Coronary artery (tissue), 2 donors: ENCODE measurements around the gene THSD7B.

Source experiments
- DNase-seq: peaks from one replicate; pipeline ENCODE4 v3.0.0-alpha.2; 2017; ENCODE audit warnings: low spot score
- H3K27ac ChIP-seq, 2 donors: fragments of 200-600 bp; sonication (generic); one replicate each; pipeline ENCODE4 v1.5.1; 2016 to 2019
- H3K4me3 ChIP-seq: fragments of 200-600 bp; sonication (generic); 2 replicates; pipeline ENCODE4 v1.5.1; 2016; ENCODE audit warnings: mild to moderate bottlenecking, moderate library complexity
- TF ChIP-seq, protein P1 (sequence below): fragments of 200-600 bp; sonication (generic); IDR thresholded peaks from one replicate; pipeline ENCODE4 v1.5.1; 2019; ENCODE audit warnings: antibody characterized with exemption

Gene THSD7B

DNA sequence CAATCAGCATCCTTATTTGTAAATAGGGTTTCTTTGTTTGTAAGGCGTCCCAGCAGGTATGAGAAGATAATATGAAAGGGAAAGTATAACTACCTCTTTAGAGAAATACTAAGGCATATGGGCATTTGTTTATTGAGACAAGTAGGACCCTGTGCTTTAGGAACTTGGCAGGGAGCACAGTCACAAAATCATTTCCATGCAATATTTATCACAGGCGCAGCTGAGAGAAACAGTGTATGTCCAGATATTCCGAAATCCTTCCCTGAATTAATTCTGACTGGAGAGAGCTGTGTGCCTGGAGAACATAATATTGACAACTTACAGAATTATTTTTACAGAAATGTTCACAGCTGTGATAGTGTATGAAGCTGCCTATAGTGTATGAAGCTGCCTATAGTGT lies 416.7 kb downstream of the THSD7B start:
- no peak overlapping the region for H3K4me3 ChIP-seq
- TF ChIP-seq, protein P1, sequence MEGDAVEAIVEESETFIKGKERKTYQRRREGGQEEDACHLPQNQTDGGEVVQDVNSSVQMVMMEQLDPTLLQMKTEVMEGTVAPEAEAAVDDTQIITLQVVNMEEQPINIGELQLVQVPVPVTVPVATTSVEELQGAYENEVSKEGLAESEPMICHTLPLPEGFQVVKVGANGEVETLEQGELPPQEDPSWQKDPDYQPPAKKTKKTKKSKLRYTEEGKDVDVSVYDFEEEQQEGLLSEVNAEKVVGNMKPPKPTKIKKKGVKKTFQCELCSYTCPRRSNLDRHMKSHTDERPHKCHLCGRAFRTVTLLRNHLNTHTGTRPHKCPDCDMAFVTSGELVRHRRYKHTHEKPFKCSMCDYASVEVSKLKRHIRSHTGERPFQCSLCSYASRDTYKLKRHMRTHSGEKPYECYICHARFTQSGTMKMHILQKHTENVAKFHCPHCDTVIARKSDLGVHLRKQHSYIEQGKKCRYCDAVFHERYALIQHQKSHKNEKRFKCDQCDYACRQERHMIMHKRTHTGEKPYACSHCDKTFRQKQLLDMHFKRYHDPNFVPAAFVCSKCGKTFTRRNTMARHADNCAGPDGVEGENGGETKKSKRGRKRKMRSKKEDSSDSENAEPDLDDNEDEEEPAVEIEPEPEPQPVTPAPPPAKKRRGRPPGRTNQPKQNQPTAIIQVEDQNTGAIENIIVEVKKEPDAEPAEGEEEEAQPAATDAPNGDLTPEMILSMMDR, result no peak
- no peak for DNase-seq
- no peak overlapping the region for H3K27ac ChIP-seq

DNA sequence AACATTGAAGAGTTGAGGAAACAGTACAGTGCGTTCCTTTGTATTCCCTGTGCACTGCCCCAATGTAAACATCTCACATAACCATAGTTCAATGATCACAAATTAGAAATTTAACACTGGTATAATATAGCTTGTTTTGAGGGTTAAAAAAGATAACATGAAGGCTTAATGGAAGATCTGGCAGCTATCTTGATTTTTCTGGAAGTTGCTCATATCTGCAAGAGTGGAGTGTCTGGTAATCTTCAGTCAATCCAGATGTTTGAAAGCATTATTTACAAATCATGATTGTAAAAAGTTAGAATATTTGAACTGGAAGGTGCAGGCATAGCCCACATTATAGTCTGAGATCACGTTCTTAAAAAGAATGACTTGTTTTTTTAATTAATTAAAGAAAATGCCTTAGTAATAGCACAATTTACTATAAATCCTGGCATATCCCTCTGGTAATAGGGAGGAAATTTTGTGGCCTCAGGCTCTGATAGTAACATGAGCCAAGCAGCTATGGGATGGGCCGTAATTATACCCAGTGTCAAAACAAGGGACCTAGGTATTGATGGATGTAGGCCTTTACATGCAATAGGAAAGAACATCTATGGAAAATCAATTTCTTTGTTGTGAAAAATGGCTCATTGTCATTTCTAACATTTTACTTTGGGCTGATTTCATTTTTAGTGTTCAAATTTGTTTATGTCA lies 418.0 kb downstream of the THSD7B start:
- DNase-seq, result no peak
- no peak overlapping the region for H3K27ac ChIP-seq
- TF ChIP-seq, protein P1, result no peak
- no peak overlapping the region for H3K4me3 ChIP-seq

- TF ChIP-seq, protein P1, result no peak
- DNase-seq, result no peak
- H3K4me3 ChIP-seq, result no peak overlapping the region
- H3K27ac ChIP-seq, result no peak overlapping the region
These were observed 420.2 kb downstream of the THSD7B start for GRCh38 chr2:137185378-137186078.

GRCh38 chr2:137187216-137187615 lies 421.9 kb downstream of the THSD7B start:
- TF ChIP-seq, protein P1, result no peak
- Histone ChIP-seq H3K4me3 (no peak overlapping the region), H3K27ac (no peak overlapping the region)
- DNase-seq, result no peak

GRCh38 chr2:137190411-137191195 lies 425.3 kb downstream of the THSD7B start:
- DNase-seq, result no peak
- Histone ChIP-seq H3K4me3 (no peak overlapping the region), H3K27ac (no peak overlapping the region)
- TF ChIP-seq, protein P1, result no peak

DNA sequence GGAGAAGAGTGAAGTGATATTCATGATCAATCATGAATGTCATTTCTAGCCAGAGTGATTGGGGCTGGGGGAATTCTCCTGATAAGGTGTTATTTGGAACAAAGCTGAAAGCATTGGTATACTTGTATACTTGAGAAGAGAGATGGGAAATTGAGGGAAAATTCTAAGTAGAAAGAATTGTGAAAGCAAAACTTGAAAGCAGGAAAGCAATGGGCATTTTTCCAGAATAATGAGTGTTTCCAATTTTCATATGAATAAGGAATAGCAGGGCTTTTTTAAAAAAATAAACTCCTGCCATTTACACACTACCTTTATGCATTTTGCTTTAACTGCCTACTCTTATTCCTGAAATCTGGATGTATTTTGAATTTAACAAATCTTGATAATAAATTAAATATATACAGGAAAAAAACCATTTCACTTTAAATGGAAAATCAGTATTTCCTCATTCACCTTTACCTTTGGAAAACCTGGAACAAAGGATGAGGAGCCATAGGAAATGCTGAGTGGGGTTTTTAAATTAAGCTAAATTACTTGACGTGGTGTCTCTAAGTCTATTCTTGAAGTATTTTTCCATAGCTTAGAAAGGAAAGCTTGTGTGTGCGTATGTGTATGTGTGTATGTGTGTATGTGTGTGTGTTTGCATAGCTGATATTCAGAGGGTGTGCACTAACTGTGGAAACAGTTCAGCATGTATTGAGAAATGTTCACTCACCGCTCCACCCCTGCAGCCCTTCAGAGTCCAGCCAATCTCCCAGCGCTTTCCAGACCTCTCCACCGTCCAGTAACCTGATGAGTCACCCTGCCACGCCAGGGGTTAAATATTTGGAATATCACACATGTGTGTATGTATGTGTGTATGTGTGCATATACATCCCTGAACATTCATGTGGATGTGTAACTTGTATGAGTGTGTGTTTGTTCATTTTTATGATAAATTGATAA lies 427.3 kb downstream of the THSD7B start:
- Histone ChIP-seq H3K4me3 (no peak overlapping the region), H3K27ac (no peak overlapping the region)
- TF ChIP-seq, protein P1, result no peak
- no peak for DNase-seq
